Hematopoietic multipotent progenitor cell treated with erythropoietin and hydrocortisone succinate and interleukin-3 and kit ligand, for 15 days (in vitro differentiated cells): ENCODE results near the gene NMNAT2.
"Not testable (repeated sequence)": the region's sequence is repeated elsewhere in the genome, so short reads cannot be mapped to it uniquely, and the experiment has no call there.

ENCODE experiments used
- DNase-seq: peaks from one replicate; pipeline ENCODE4 v3.0.0-alpha.2; 2015; ENCODE audit warnings: low spot score

NMNAT2 gene

GRCh38 chr1:183418696-183419095, 516 bp upstream of the NMNAT2 start:
- no peak for DNase-seq

DNA sequence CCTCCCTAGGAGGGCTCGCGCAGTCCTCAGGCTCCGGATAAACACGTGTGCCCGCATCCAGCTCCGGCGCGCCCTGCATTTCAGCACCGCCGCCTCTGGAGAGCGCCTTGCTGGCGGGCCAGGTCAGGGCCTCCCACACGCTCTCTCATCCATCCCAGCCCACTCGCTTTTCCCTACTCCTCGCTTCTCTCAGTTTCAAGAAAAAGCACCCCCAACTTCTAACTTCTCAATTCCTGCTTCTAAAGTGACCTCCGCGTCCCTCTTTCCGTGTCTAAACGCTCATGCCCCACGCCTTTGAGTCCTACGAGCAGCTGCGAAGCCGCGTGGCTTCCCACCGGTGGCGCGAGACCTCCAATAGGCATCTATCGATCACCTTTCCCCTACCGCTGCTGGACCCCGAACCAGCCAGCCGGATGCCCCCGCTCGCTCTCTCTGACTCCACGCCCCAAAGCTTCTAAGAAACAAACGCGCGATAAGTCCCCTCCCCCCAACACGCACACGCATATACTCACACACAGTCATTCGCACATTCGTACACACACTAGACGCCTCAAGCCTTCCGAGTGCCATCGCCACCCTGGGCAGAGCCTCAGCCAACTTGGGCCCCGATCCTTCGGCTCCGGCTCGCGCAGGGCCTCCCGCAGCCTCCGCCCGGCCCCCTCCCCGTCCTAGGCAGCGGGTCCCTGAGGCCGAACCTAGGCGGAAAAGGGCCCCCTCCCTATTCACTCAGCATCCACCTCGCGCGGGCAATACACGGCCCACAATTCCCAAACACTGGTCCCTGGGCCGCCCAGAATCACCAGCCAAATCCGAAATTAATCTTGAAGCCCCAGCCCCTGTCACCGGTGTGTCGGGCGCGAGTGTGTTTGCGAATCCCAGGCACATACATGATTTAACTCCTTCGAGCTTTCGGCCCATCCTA, 1.1 kb downstream of the NMNAT2 start:
- no peak for DNase-seq

DNA sequence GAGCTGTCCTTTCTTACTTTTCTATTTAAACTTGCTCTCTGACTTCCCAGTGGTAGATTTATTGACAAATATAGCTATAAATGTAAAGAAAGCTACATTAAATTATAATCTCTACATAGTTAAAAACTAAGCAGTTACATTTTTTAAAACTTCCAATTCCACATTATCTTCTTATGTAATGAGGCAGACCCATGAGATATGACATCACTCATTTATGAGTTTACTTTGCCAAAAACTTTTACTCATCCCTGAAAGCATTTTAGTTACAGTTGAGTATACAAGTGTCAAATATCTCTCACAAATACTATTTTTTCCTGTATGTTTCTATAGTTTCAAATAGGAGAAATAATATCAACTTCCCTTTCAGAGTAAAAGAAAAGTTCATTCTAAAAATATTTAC, 3.8 kb downstream of the NMNAT2 start:
- DNase-seq = no peak

GRCh38 chr1:183411091-183411490, 7.1 kb downstream of the NMNAT2 start:
- DNase-seq = no peak

- no peak for DNase-seq
Measured at GRCh38 chr1:183407961-183408360, 10.2 kb downstream of the NMNAT2 start.

DNA sequence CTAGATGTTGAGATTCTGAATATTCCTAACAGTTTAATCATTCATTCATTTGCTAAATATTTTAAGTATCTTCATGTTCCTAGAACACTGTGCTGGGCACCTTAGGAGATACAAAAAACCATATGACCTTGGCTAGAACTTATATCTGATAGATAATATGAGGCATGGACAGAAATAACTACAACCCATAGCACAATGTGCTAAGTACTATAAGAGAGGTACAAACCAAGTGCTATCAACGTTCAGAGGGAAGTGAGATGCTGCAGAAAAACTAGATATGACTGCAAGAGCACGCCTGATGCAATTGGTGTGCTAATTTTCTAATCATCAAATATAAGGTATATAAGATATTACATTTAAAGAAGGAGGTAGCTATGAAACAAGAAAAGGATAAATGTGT, 10.7 kb downstream of the NMNAT2 start:
- no peak for DNase-seq

DNA sequence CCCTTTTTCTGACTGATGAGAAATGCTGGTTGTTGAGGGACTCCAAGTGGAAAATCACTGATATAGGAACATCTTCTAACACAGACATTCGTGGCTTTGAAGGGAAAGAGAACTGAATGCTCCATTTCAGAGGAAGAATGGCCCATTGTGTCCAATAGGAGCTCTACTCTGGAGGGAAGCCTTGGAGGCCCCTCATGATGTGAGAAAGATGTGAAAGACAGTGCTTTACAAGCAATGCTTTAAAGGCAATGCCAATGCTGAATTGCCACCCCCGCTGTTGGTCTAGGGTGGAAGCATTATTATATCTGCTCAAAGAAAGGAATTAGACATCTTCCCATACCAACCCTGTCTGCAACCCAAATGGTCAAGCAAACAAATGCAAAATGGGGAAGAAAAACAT, 13.7 kb downstream of the NMNAT2 start:
- DNase-seq = no peak

DNA sequence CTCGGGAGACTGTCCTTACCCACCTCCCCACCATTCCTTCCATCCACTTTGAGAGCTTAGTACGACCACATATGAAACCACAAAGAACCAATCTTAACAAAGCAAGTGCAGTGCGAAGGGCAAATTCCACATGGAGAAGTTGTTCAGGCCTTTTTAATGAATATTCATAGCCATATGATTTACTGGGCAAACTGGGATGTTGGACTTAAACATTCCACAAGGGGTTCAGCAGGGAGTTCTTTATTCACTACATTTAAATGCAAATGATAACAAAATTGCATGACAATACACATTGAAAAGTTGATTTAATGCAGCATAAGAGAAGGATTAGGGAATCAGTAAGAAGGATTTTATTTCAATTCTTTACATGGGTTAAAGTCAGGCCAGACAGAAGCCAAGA, 14.7 kb downstream of the NMNAT2 start:
- no peak for DNase-seq

- not testable (repeated sequence) for DNase-seq
Measured at GRCh38 chr1:183401565-183401964, 16.6 kb downstream of the NMNAT2 start.

DNA sequence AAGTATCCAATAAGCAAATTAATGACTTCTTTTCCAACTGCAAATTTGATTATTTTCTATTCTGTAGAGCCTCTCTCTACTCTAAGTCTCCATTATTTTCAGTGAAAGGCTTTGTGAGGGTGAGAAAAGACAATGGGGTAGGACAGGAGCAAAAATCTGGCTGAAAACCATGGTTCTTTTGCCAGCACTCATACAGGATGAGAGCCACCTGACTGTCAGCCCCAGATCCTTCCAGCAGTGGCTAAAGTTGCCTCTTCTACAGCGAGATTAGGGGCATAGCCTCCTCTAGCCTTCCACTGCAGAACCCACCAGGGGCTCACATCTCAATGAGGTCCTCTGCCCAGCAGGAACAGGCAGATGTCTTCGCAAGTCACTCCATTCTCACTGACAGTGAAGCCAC, 23.7 kb downstream of the NMNAT2 start:
- DNase-seq = no peak

GRCh38 chr1:183391863-183392262, 26.3 kb downstream of the NMNAT2 start:
- DNase-seq = no peak

GRCh38 chr1:183390561-183390960, 27.6 kb downstream of the NMNAT2 start:
- DNase-seq = no peak

DNA sequence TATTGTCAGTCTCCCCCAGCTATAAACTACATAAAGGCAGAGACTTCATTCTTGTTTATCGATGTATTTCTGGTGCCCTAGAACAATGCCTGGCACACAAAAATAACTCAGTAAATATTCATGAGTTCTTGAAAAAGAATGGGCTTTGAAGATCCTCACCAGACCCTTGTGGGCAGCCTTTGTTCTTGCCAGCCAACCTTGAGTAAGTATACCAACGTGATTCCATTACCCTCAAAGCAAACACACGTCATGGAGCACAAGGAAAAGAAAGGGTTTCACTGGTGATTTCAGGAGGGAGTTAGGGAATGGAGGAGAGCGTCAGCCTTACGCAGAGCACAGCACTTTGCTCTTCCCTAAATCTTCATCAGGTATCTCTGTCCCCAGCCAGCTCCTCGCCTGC, 29.4 kb downstream of the NMNAT2 start:
- DNase-seq = no peak

- no peak for DNase-seq
Measured at GRCh38 chr1:183385340-183386144, 32.6 kb downstream of the NMNAT2 start.

DNA sequence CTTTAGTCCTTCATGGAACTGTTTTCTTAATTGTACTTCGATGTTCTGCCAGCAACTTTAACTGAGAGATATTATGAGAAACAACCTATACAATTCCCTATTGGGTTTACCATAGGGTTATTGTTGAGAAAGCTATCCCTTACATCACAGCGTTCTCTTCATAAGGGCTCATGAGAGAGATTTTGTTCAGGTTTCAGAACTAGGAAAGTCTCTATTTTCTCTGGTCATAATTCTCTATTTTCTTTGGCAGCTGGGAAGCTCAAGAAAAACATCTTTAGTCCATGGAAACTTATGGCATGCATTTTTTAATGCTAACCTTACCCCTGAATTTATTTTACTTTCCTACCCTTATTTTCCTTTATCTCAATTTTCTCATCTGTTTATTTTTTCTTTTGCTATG, 38.2 kb downstream of the NMNAT2 start:
- DNase-seq = no peak

- DNase-seq = no peak
Measured at GRCh38 chr1:183375381-183375780, 42.8 kb downstream of the NMNAT2 start.

- DNase-seq = no peak
Measured at GRCh38 chr1:183374825-183375224, 43.4 kb downstream of the NMNAT2 start.

- DNase-seq = no peak
Measured at GRCh38 chr1:183372586-183373230, 45.5 kb downstream of the NMNAT2 start.

- DNase-seq = no peak
Measured at GRCh38 chr1:183370399-183371058, 47.7 kb downstream of the NMNAT2 start.

GRCh38 chr1:183368213-183369108, 49.7 kb downstream of the NMNAT2 start:
- no peak for DNase-seq

DNA sequence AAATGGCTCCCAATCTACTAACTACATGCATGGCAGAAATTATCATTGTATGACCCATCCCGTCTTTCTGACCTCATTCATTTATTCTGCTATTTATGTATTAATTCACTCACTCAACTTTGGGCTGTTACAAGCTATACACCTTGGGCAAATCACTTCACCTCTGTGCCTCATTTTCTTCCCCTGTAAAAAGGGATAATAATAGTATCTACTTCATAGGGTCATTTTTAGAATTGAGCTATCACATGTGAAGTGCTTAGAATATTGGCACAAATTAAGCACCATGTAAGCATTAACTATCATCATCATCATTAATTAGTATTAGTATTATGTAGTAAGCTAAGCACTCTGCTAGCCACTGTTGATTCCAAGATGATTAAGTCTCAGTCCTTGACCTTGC, 52.1 kb downstream of the NMNAT2 start:
- DNase-seq = no peak
